Heart left ventricle (tissue), 16 donors: Measurements from ENCODE around the gene IMMP2L. TPM values are rescaled to one million over a fixed set of nuclear protein-coding genes. Genes with fewer than 3 reads are reported as not detected.

Experiments
- ATAC-seq, 4 donors: fragments of 200-7000 bp; cut with Tn5 transposase; one replicate each; pipeline ENCODE4 v1.9.1; 2020 to 2022; ENCODE audit warnings: moderate library complexity in 4 of 4, mild to moderate bottlenecking in 3 of 4, moderate number of reproducible peaks in 1 of 4
- DNase-seq, 5 donors: peaks; one replicate each; pipeline ENCODE4 v3.0.0-alpha.2; 2020
- H3K27ac ChIP-seq, 12 donors: fragments of 200-600 bp; sonication (generic) in 4 of 12; one replicate each; pipeline versions ENCODE4 v1.5.0 to v1.8.0; 2016 to 2022; ENCODE audit warnings: mild to moderate bottlenecking in 2 of 12
- H3K27me3 ChIP-seq, 9 donors: fragments of 200-600 bp; sonication (generic) in 2 of 9; one replicate each; pipeline versions ENCODE4 v1.5.1 to v1.8.0; 2016 to 2022; ENCODE audit warnings: mild to moderate bottlenecking in 3 of 9
- H3K36me3 ChIP-seq, 9 donors: fragments of 200-600 bp; sonication (generic) in 2 of 9; one replicate each; pipeline versions ENCODE4 v1.5.0 to v1.8.0; 2018 to 2022; ENCODE audit warnings: mild to moderate bottlenecking in 2 of 9
- H3K4me1 ChIP-seq, 12 donors: fragments of 200-600 bp; sonication (generic) in 4 of 12; one replicate each; pipeline versions ENCODE4 v1.5.0 to v1.8.0; 2016 to 2022; ENCODE audit warnings: mild to moderate bottlenecking in 3 of 12
- H3K4me3 ChIP-seq, 12 donors: fragments of 200-600 bp; sonication (generic) in 4 of 12; one replicate each; pipeline versions ENCODE4 v1.5.0 to v1.8.0; 2017 to 2022; ENCODE audit warnings: mild to moderate bottlenecking in 9 of 12, moderate library complexity in 4 of 12
- H3K9me3 ChIP-seq, 12 donors: fragments of 200-600 bp; sonication (generic) in 4 of 12; one replicate each; pipeline versions ENCODE4 v1.5.0 to v1.8.0; 2016 to 2022; ENCODE audit warnings: mild to moderate bottlenecking in 1 of 12
- CTCF ChIP-seq, 12 donors: fragments of 200-600 bp; sonication (generic) in 4 of 12; IDR thresholded peaks; one replicate each; pipeline versions ENCODE4 v1.5.0 to v1.8.0; 2018 to 2022; ENCODE audit warnings: antibody characterized with exemption in 12 of 12, mild to moderate bottlenecking in 5 of 12
- POLR2A ChIP-seq, 2 donors: fragments of 450-650 bp; IDR thresholded peaks; one replicate each; pipeline ENCODE4 v1.6.1; 2017; ENCODE audit warnings: antibody characterized with exemption in 2 of 2, mild to moderate bottlenecking in 2 of 2, moderate library complexity in 2 of 2
- WGBS, 4 donors: extraction: QIAGEN DNeasy Blood & Tissue Kit in 2 of 4; methylation state at CpG; one replicate each; pipeline versions ENCODE4 v1.1.5 to v1.1.7; 2013 to 2018; 5-methylcytosine and 5-hydroxymethylcytosine counted together
- intact Hi-C, 10 donors: fragments of 100-400 bp; cut with DNase I; formaldehyde crosslinking; loops; one replicate each; pipeline versions ENCODE4 v1.11.1 to v1.14.2; 2022
- polyA plus RNA-seq, 2 donors: library from polyadenylated mRNA; stranded (reverse); fragments of 200-250 nt; gene quantifications; one replicate each; pipeline ENCODE4 v1.2.3, GENCODE V29; 2013
- total RNA-seq, 9 donors: library from RNA; depleted of rRNA in 2 of 9; stranded (reverse); fragments of >200 nt in 2 of 9; fragmentation: NEBNext Ultra II Directional in 3 of 9; extraction: Animal tissue kit (Norgen Biotek cat#: 25700) in 3 of 9; gene quantifications; one replicate each; pipeline versions ENCODE4 v1.1.0 to v1.2.4, GENCODE V29; 2016 to 2023
- donor health status: ischemic (EF 13 %, LVEDD 7.1; RV severe dilation, severe dysfunction).
- donor health status: healthy with polysubstance abuse.
- donor health status: DM: no; HTN: yes; CAD: no.
- donor health status: DM: no; HTN: no; CAD: no.
- donor health status: ischemic (EF 25% LVEDD 6.9; RV normal size, moderate dysfunction).
- donor health status: ischemic (EF 25% LVEDD 5.7; RV mildly dilated, moderate dysfunction).
- donor health status: healthy.
- donor health status: DM: yes; HTN: yes; CAD: no.
- donor health status: ischemic (EF 35%, LVEDD 5.7; RV mildly dilated, moderate dysfunction).
- donor health status: nonischemic (EF 11% LVEDD 7.7; RV severe dilation, severe dysfunction).
- donor health status: DM: yes; HTN: yes; CAD: no.
- donor health status: PGD.
- donor health status: ischemic (EF 29% LVEDD 5.4; RV normal size, mild dysfunction).
- donor health status: nonischemic (EF 23%, LVEDD 6.1; RV moderate dilation, normal function).

The IMMP2L gene
- total and polyA plus RNA-seq, 11 donors: 5.1 to 17.2 (median 15.9) TPM

GRCh38 chr7:111005445-111005844 is 556.8 kb downstream of the IMMP2L start:
- Histone ChIP-seq H3K4me1 (no peaks in the 10 kb centered on the region), H3K27me3 (no peaks in the 10 kb centered on the region), H3K4me3 (no peak overlapping the region), H3K9me3 (no peaks in the 10 kb centered on the region), H3K36me3 (no peaks in the 10 kb centered on the region), H3K27ac (no peak overlapping the region)
- intact Hi-C loops: no loop called here
- ATAC-seq (no peak), DNase-seq (no peak)
- WGBS, 4 donors: 30 to 38% (median 33%) methylated on average over 1 of the region's 1 CpG
- no peak for TF ChIP-seq POLR2A (IDR thresholded peaks at IDR 0.05)
- TF ChIP-seq CTCF (IDR thresholded peaks at IDR 0.05): no peak

GRCh38 chr7:111004310-111004901 is 557.9 kb downstream of the IMMP2L start:
- 93 to 97% (median 96%) methylated on average over 4 of the region's 4 CpGs for WGBS, 4 donors
- no peak overlapping the region for H3K4me3 ChIP-seq
- DNase-seq (no peak), ATAC-seq (no peak)
- no peaks in the 10 kb centered on the region for H3K9me3 ChIP-seq
- H3K27ac ChIP-seq: no peak overlapping the region
- TF ChIP-seq POLR2A (IDR thresholded peaks at IDR 0.05) (no peak), CTCF (IDR thresholded peaks at IDR 0.05) (no peak)
- no peaks in the 10 kb centered on the region for H3K36me3 ChIP-seq
- no peaks in the 10 kb centered on the region for H3K4me1 ChIP-seq
- intact Hi-C loops: no loop called here
- H3K27me3 ChIP-seq: no peaks in the 10 kb centered on the region

GRCh38 chr7:111003883-111004282 is 558.4 kb downstream of the IMMP2L start:
- no peak for ATAC-seq
- no peak overlapping the region for H3K27ac ChIP-seq
- TF ChIP-seq CTCF (IDR thresholded peaks at IDR 0.05) (no peak), POLR2A (IDR thresholded peaks at IDR 0.05) (no peak)
- no peaks in the 10 kb centered on the region for H3K4me1 ChIP-seq
- H3K4me3 ChIP-seq: no peak overlapping the region
- H3K36me3 ChIP-seq: no peaks in the 10 kb centered on the region
- intact Hi-C loops: no loop called here
- no peaks in the 10 kb centered on the region for H3K9me3 ChIP-seq
- H3K27me3 ChIP-seq: no peaks in the 10 kb centered on the region
- no peak for DNase-seq

GRCh38 chr7:110994028-110994967 is 568.0 kb downstream of the IMMP2L start:
- Histone ChIP-seq H3K27ac (peak overlapping the region in 9 of 12 donors; percentile 7 to 62 (median 42)), H3K36me3 (no peaks in the 10 kb centered on the region), H3K27me3 (no peaks in the 10 kb centered on the region), H3K4me1 (peaks cover 0 to 18% (median 0%) of the 10 kb centered on the region in 12 donors), H3K4me3 (no peak overlapping the region), H3K9me3 (no peaks in the 10 kb centered on the region)
- peak; percentile 92 to 98 (median 94) for ATAC-seq
- 65 to 81% (median 74%) methylated on average over 5 of the region's 5 CpGs for WGBS, 4 donors
- no peak for DNase-seq
- intact Hi-C loops: no loop called here
- TF ChIP-seq POLR2A (IDR thresholded peaks at IDR 0.05) (no peak), CTCF (IDR thresholded peaks at IDR 0.05) (no peak)
